ENCODE measurements around the gene ZNF569. TPM values are rescaled to one million over a fixed set of nuclear protein-coding genes. Genes with fewer than 3 reads are reported as not detected.

ZNF569 gene
- total and polyA plus RNA-seq, 2 experiments from 2014 or later: 7.9 to 18.7 TPM

DNA sequence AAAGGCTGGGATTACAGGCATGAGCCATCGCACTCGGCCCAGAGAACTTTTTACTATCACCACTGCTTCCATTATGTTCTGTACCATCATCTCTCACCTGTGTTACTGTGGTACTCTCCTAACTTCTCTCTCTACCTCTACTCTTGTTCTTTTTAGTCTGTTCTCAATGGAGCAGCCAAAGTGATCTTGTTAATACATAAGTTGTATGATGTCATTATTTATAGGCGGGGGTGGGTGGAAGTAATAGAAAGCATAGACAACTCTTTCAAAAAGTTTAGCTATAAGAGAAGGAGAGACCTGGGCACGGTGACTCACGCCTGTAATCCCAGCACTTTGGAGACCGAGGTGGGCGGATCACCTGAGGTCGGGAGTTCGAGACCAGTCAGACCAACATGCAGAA, 4.9 kb upstream of the ZNF569 start:
- no peak overlapping the region for H3K4me3 Mint-ChIP-seq
- Histone ChIP-seq H2AFZ (no peak overlapping the region), H3K4me2 (no peak overlapping the region), H3K27me3 (ENCODE audit: insufficient read depth) (no peaks in the 10 kb centered on the region), H3K27ac (ENCODE audit: low read depth) (no peak overlapping the region), H3F3A (replicated peaks; ENCODE audit: low read depth) (no peaks in the 10 kb centered on the region), H3K79me2 (replicated peaks; ENCODE audit: insufficient read depth) (no peaks in the 10 kb centered on the region), H3K9me2 (ENCODE audit: insufficient read depth) (0 out of 2 replicates have a peak, but pooled peaks cover 3% of the 10 kb centered on the region), H3K36me3 (ENCODE audit: insufficient read depth) (peaks cover 7% of the 10 kb centered on the region; the same call in 1 of the 2 replicates), H3K4me3 (no peak overlapping the region), H4K20me1 (replicated peaks; ENCODE audit: insufficient read depth) (no peaks in the 10 kb centered on the region), H3K4me1 (ENCODE audit: insufficient read depth) (peaks cover 7% of the 10 kb centered on the region; the same call in 1 of the 2 replicates)
- peaks cover 30% of the 10 kb centered on the region for H3K36me3 Mint-ChIP-seq (ENCODE audit: low read depth)
- ATAC-seq (no peak), DNase-seq (ENCODE audit: low spot score) (no peak)
- H3K4me1 Mint-ChIP-seq: peaks cover 10% of the 10 kb centered on the region
- H3K27me3 Mint-ChIP-seq (ENCODE audit: insufficient read depth, low read depth, poor library complexity): peaks cover 8% of the 10 kb centered on the region
- no peak overlapping the region for H3K27ac Mint-ChIP-seq
- H3K9me3 Mint-ChIP-seq: peaks cover 21% of the 10 kb centered on the region
- TF ChIP-seq STAT1 (IDR thresholded peaks at IDR 0.05; ENCODE audit: unreplicated experiment) (no peak), NANOG (IDR thresholded peaks at IDR 0.05; ENCODE audit: borderline replicate concordance) (no peak), ZNF114 (CRISPR knock-in tag; IDR thresholded peaks at IDR 0.05) (no peak), EZH2 (IDR thresholded peaks at IDR 0.05; ENCODE audit: low read depth, unreplicated experiment) (no peak), ZNF331 (CRISPR knock-in tag; IDR thresholded peaks at IDR 0.05; ENCODE audit: low read depth) (no peak), CREB1 (CRISPR knock-in tag; IDR thresholded peaks at IDR 0.05; ENCODE audit: low read depth) (no peak), JUNB (IDR thresholded peaks at IDR 0.05; ENCODE audit: unreplicated experiment) (no peak), EZH2phosphoT487 (IDR thresholded peaks at IDR 0.05; ENCODE audit: unreplicated experiment) (no peak)
- TF ChIP-seq, protein P1, sequence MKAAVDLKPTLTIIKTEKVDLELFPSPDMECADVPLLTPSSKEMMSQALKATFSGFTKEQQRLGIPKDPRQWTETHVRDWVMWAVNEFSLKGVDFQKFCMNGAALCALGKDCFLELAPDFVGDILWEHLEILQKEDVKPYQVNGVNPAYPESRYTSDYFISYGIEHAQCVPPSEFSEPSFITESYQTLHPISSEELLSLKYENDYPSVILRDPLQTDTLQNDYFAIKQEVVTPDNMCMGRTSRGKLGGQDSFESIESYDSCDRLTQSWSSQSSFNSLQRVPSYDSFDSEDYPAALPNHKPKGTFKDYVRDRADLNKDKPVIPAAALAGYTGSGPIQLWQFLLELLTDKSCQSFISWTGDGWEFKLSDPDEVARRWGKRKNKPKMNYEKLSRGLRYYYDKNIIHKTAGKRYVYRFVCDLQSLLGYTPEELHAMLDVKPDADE (IDR thresholded peaks at IDR 0.05): no peak
- TF ChIP-seq, protein P2, sequence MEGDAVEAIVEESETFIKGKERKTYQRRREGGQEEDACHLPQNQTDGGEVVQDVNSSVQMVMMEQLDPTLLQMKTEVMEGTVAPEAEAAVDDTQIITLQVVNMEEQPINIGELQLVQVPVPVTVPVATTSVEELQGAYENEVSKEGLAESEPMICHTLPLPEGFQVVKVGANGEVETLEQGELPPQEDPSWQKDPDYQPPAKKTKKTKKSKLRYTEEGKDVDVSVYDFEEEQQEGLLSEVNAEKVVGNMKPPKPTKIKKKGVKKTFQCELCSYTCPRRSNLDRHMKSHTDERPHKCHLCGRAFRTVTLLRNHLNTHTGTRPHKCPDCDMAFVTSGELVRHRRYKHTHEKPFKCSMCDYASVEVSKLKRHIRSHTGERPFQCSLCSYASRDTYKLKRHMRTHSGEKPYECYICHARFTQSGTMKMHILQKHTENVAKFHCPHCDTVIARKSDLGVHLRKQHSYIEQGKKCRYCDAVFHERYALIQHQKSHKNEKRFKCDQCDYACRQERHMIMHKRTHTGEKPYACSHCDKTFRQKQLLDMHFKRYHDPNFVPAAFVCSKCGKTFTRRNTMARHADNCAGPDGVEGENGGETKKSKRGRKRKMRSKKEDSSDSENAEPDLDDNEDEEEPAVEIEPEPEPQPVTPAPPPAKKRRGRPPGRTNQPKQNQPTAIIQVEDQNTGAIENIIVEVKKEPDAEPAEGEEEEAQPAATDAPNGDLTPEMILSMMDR (conservative IDR thresholded peaks at IDR 0.05; ENCODE audit: low read depth in 2 of 2): no peak
- TF ChIP-seq, protein P3, sequence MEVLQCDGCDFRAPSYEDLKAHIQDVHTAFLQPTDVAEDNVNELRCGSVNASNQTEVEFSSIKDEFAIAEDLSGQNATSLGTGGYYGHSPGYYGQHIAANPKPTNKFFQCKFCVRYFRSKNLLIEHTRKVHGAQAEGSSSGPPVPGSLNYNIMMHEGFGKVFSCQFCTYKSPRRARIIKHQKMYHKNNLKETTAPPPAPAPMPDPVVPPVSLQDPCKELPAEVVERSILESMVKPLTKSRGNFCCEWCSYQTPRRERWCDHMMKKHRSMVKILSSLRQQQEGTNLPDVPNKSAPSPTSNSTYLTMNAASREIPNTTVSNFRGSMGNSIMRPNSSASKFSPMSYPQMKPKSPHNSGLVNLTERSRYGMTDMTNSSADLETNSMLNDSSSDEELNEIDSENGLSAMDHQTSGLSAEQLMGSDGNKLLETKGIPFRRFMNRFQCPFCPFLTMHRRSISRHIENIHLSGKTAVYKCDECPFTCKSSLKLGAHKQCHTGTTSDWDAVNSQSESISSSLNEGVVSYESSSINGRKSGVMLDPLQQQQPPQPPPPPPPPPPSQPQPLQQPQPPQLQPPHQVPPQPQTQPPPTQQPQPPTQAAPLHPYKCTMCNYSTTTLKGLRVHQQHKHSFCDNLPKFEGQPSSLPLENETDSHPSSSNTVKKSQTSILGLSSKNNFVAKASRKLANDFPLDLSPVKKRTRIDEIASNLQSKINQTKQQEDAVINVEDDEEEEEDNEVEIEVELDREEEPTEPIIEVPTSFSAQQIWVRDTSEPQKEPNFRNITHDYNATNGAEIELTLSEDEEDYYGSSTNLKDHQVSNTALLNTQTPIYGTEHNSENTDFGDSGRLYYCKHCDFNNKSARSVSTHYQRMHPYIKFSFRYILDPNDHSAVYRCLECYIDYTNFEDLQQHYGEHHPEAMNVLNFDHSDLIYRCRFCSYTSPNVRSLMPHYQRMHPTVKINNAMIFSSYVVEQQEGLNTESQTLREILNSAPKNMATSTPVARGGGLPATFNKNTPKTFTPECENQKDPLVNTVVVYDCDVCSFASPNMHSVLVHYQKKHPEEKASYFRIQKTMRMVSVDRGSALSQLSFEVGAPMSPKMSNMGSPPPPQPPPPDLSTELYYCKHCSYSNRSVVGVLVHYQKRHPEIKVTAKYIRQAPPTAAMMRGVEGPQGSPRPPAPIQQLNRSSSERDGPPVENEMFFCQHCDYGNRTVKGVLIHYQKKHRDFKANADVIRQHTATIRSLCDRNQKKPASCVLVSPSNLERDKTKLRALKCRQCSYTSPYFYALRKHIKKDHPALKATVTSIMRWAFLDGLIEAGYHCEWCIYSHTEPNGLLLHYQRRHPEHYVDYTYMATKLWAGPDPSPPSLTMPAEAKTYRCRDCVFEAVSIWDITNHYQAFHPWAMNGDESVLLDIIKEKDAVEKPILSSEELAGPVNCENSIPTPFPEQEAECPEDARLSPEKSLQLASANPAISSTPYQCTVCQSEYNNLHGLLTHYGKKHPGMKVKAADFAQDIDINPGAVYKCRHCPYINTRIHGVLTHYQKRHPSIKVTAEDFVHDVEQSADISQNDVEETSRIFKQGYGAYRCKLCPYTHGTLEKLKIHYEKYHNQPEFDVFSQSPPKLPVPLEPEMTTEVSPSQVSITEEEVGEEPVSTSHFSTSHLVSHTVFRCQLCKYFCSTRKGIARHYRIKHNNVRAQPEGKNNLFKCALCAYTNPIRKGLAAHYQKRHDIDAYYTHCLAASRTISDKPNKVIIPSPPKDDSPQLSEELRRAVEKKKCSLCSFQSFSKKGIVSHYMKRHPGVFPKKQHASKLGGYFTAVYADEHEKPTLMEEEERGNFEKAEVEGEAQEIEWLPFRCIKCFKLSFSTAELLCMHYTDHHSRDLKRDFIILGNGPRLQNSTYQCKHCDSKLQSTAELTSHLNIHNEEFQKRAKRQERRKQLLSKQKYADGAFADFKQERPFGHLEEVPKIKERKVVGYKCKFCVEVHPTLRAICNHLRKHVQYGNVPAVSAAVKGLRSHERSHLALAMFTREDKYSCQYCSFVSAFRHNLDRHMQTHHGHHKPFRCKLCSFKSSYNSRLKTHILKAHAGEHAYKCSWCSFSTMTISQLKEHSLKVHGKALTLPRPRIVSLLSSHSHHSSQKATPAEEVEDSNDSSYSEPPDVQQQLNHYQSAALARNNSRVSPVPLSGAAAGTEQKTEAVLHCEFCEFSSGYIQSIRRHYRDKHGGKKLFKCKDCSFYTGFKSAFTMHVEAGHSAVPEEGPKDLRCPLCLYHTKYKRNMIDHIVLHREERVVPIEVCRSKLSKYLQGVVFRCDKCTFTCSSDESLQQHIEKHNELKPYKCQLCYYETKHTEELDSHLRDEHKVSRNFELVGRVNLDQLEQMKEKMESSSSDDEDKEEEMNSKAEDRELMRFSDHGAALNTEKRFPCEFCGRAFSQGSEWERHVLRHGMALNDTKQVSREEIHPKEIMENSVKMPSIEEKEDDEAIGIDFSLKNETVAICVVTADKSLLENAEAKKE (CRISPR knock-in tag; IDR thresholded peaks at IDR 0.05): no peak

All from GM23338 (cell line).